Dendritic cell treated with granulocyte-macrophage colony-stimulating factor and Interleukin-4, amounts not matched to agents 40 ng/mL and 50 ng/mL, for 4 days (primary cell): Measurements from ENCODE around the gene CYTH3.

Source experiments
- H3K27ac Mint-ChIP-seq: one replicate; pipeline ENCODE4 v1.8.0; 2022; ENCODE audit warnings: mild to moderate bottlenecking, mixed read lengths
- H3K27me3 Mint-ChIP-seq: one replicate; pipeline ENCODE4 v1.8.0; 2022; ENCODE audit warnings: mild to moderate bottlenecking, mixed read lengths
- H3K36me3 Mint-ChIP-seq: one replicate; pipeline ENCODE4 v1.8.0; 2022; ENCODE audit warnings: low read depth, mixed read lengths
- H3K4me1 Mint-ChIP-seq: one replicate; pipeline ENCODE4 v1.8.0; 2022; ENCODE audit warnings: low read depth, mixed read lengths
- H3K4me3 Mint-ChIP-seq: one replicate; pipeline ENCODE4 v1.8.0; 2022; ENCODE audit warnings: mild to moderate bottlenecking, moderate library complexity, mixed read lengths
- H3K9me3 Mint-ChIP-seq: one replicate; pipeline ENCODE4 v1.8.0; 2022; ENCODE audit warnings: mixed read lengths
- intact Hi-C: fragments of 100-400 bp; cut with micrococcal nuclease; formaldehyde crosslinking; loops from one replicate; pipeline ENCODE4 v1.15.0; 2022

Gene CYTH3

GRCh38 chr7:6273917-6274630 lies 1.6 kb upstream of the CYTH3 start:
- no peak overlapping the region for H3K4me3 Mint-ChIP-seq
- H3K9me3 Mint-ChIP-seq, result no peaks in the 10 kb centered on the region
- intact Hi-C loops, result loop anchor here (5.0 kb wide), 1 partner anchor 72 kb away; no protein-coding TSS in a partner anchor
- peaks cover 22% of the 10 kb centered on the region for H3K4me1 Mint-ChIP-seq
- H3K27me3 Mint-ChIP-seq, result peaks cover 34% of the 10 kb centered on the region
- no peak overlapping the region for H3K27ac Mint-ChIP-seq
- H3K36me3 Mint-ChIP-seq, result no peaks in the 10 kb centered on the region

DNA sequence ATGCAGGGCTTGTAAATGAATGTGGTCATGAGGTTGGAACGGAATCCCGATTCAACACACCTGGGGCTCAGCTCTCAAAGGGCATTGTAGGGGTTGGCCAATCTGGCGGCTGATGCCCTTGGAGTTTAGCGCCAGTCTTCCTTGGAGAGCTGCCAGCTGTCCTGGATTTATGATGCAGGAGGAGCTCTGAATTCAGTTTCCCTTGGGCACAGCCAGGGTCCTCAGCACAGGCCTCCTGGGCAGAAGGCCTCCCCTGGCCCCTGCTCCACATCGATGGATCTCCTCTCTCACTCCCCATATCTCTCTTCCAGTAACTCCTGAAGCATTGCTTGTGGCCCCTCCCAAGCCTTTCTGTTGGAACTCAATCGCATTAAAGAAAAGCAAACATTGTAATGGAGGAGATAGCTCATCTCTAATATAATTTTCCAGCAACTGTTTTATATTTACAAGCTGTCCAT lies 985 bp upstream of the CYTH3 start:
- Mint-ChIP-seq H3K27me3 (peaks cover 36% of the 10 kb centered on the region), H3K4me1 (peaks cover 22% of the 10 kb centered on the region), H3K9me3 (no peaks in the 10 kb centered on the region), H3K4me3 (no peak overlapping the region), H3K36me3 (no peaks in the 10 kb centered on the region), H3K27ac (no peak overlapping the region)
- intact Hi-C loops, result loop anchor here (5.0 kb wide), 1 partner anchor 71 kb away; no protein-coding TSS in a partner anchor

DNA sequence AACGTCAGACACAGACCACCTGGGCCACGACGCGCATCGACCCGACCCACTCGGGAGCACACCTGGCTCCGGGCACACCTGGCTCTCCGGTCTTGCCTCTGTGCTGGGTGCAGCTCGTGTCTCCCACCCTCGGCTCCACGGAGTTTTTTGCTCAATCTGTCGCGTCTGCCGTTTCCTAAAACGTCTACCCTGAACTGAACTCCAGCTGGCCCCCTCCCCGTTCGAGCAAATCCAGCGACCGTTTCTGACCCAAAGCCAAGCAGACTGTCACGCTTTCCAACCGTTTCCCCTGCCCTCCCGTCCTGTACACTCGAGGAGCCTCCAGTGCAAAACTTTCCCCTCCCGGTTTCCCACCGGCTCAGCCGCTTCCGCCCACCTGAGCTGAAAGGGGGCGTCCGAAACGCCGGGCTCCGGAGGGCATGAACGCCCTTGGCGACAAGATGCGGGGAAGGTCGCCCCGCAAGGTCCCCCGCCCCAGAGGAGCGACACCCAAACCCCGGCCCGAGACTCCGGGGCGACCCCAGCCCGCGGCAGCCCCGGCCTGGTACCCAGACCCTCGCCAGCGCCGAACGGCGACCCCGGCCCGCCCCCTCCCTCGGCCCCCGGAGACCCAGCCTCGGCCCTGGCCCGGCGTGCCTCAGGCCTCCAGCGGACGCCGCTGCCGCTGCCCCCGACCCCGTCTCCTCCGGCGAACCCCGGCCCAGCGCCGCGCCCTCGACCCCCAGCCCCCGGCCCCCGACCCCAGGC lies 557 bp downstream of the CYTH3 start:
- H3K27ac Mint-ChIP-seq, result peak overlapping the region; percentile 2
- H3K4me1 Mint-ChIP-seq, result peaks cover 22% of the 10 kb centered on the region
- H3K36me3 Mint-ChIP-seq, result no peaks in the 10 kb centered on the region
- intact Hi-C loops, result loop anchor here (5.0 kb wide), 1 partner anchor 70 kb away; no protein-coding TSS in a partner anchor
- H3K4me3 Mint-ChIP-seq, result peak overlapping the region; percentile 84
- H3K9me3 Mint-ChIP-seq, result no peaks in the 10 kb centered on the region
- peaks cover 38% of the 10 kb centered on the region for H3K27me3 Mint-ChIP-seq

GRCh38 chr7:6271060-6271658 lies 1.3 kb downstream of the CYTH3 start:
- Mint-ChIP-seq H3K4me3 (peak overlapping the region; percentile 84), H3K27me3 (peaks cover 38% of the 10 kb centered on the region), H3K9me3 (no peaks in the 10 kb centered on the region), H3K4me1 (peaks cover 22% of the 10 kb centered on the region), H3K27ac (peak overlapping the region; percentile 23), H3K36me3 (no peaks in the 10 kb centered on the region)
- intact Hi-C loops, result loop anchor here (5.0 kb wide), 1 partner anchor 69 kb away; no protein-coding TSS in a partner anchor

DNA sequence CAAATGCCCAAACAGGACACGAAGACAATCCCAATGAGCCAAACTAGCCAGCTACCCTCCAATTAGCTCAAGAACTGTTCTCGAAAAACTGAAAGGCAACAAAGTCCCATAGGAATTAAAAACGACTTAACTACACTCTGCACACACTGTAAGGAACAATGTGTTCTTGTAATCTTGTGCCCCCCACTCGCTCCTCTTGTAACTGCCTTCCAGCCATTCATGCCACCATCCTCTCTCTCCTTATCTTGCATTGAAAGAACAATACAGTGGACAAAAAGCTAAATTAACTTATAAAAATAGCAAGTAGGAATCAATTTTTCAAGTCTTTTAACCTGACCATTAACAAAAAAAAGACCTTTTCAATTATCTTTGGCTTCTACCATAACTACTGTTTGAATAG lies 2.9 kb downstream of the CYTH3 start:
- H3K4me3 Mint-ChIP-seq, result no peak overlapping the region

GRCh38 chr7:6268907-6269306 lies 3.5 kb downstream of the CYTH3 start:
- intact Hi-C loops, result no loop called here
- Mint-ChIP-seq H3K36me3 (no peaks in the 10 kb centered on the region), H3K4me1 (peaks cover 22% of the 10 kb centered on the region), H3K4me3 (no peak overlapping the region), H3K9me3 (no peaks in the 10 kb centered on the region), H3K27ac (no peak overlapping the region), H3K27me3 (peaks cover 35% of the 10 kb centered on the region)

More for the DNA sequence above, 2.9 kb downstream of the CYTH3 start:
- Mint-ChIP-seq H3K9me3 (no peaks in the 10 kb centered on the region), H3K36me3 (no peaks in the 10 kb centered on the region), H3K4me1 (peaks cover 22% of the 10 kb centered on the region), H3K27me3 (peaks cover 38% of the 10 kb centered on the region), H3K27ac (no peak overlapping the region)
- intact Hi-C loops, result no loop called here

- Mint-ChIP-seq H3K27ac (no peak overlapping the region), H3K4me3 (no peak overlapping the region), H3K9me3 (no peaks in the 10 kb centered on the region), H3K27me3 (peaks cover 30% of the 10 kb centered on the region), H3K36me3 (no peaks in the 10 kb centered on the region), H3K4me1 (peaks cover 22% of the 10 kb centered on the region)
- intact Hi-C loops, result no loop called here
Observed at GRCh38 chr7:6268023-6268900, 4.2 kb downstream of the CYTH3 start.

GRCh38 chr7:6266699-6267098 lies 5.7 kb downstream of the CYTH3 start:
- Mint-ChIP-seq H3K4me1 (peaks cover 12% of the 10 kb centered on the region), H3K27ac (no peak overlapping the region), H3K4me3 (no peak overlapping the region), H3K36me3 (no peaks in the 10 kb centered on the region), H3K9me3 (no peaks in the 10 kb centered on the region), H3K27me3 (peaks cover 20% of the 10 kb centered on the region)
- intact Hi-C loops, result no loop called here

- H3K4me3 Mint-ChIP-seq, result no peak overlapping the region
- H3K27ac Mint-ChIP-seq, result no peak overlapping the region
- intact Hi-C loops, result no loop called here
- no peaks in the 10 kb centered on the region for H3K36me3 Mint-ChIP-seq
- H3K9me3 Mint-ChIP-seq, result no peaks in the 10 kb centered on the region
- no peaks in the 10 kb centered on the region for H3K27me3 Mint-ChIP-seq
- peaks cover 2% of the 10 kb centered on the region for H3K4me1 Mint-ChIP-seq
Observed at GRCh38 chr7:6262221-6262620, 10.2 kb downstream of the CYTH3 start.

DNA sequence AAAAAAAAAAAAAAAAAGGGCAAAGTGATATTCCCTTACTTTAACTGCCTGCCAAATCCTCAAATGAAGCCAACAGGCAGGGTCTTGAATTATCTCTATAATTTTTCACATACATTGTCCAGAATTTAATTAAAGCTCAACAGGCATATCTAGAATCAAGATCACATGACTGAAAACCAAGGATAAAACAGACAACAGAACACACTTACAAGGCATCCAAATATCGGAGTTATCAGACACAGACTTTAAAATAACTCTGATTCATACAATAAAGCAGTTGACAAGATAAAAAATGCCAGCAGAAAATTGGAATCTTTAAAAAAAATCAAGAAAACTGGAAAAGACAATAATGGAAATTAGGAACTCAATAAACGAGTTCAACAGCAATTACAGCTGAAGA lies 10.7 kb downstream of the CYTH3 start:
- H3K4me1 Mint-ChIP-seq, result peaks cover 7% of the 10 kb centered on the region
- no peak overlapping the region for H3K4me3 Mint-ChIP-seq
- H3K36me3 Mint-ChIP-seq, result no peaks in the 10 kb centered on the region
- H3K27me3 Mint-ChIP-seq, result no peaks in the 10 kb centered on the region
- no peaks in the 10 kb centered on the region for H3K9me3 Mint-ChIP-seq
- intact Hi-C loops, result no loop called here
- H3K27ac Mint-ChIP-seq, result no peak overlapping the region

- Mint-ChIP-seq H3K27ac (no peak overlapping the region), H3K9me3 (no peaks in the 10 kb centered on the region), H3K36me3 (no peaks in the 10 kb centered on the region), H3K27me3 (peaks cover 5% of the 10 kb centered on the region), H3K4me1 (peaks cover 16% of the 10 kb centered on the region), H3K4me3 (no peak overlapping the region)
- intact Hi-C loops, result no loop called here
Observed at GRCh38 chr7:6260291-6261187, 11.9 kb downstream of the CYTH3 start.

GRCh38 chr7:6259257-6259656 lies 13.2 kb downstream of the CYTH3 start:
- H3K4me3 Mint-ChIP-seq, result no peak overlapping the region
- peaks cover 16% of the 10 kb centered on the region for H3K4me1 Mint-ChIP-seq
- peaks cover 7% of the 10 kb centered on the region for H3K27me3 Mint-ChIP-seq
- intact Hi-C loops, result no loop called here
- no peak overlapping the region for H3K27ac Mint-ChIP-seq
- no peaks in the 10 kb centered on the region for H3K36me3 Mint-ChIP-seq
- H3K9me3 Mint-ChIP-seq, result no peaks in the 10 kb centered on the region
